Endothelial cell of umbilical vein (primary cell): Measurements from ENCODE around the gene AGMAT. TPM values are rescaled to one million over a fixed set of nuclear protein-coding genes. Genes with fewer than 3 reads are reported as not detected.

Experiments
- BruUV-seq: library from RNA; stranded (reverse); fragments of 400-500 nt; replicated peaks from 2 replicates; lab custom pipeline; 2021; lab: Mats Ljungman, UMichigan
- CTCF ChIA-PET: fragments of 300-600, 350-600 bp; sonication (Branson Sonifier 250); formaldehyde crosslinking; loops from one replicate; lab custom pipeline; 2021; ENCODE audit warnings: antibody characterized with exemption, inconsistent platforms; lab: Charles Lee
- POLR2A ChIA-PET: fragments of 300-600, 350-600 bp; sonication (Branson Sonifier 250); formaldehyde crosslinking; loops from one replicate; lab custom pipeline; 2021; ENCODE audit warnings: antibody characterized with exemption, inconsistent platforms; lab: Charles Lee
- DNase-seq: peaks from one replicate; pipeline ENCODE4 v3.0.0-alpha.2; 2011; ENCODE audit warnings: low read depth, low spot score
- FAIRE-seq: peaks from 2 replicates; lab custom pipeline; 2011; peaks lifted over from hg19 to GRCh38; lab: Jason Lieb, UNC
- H2AFZ ChIP-seq: 2 replicates; pipeline ENCODE4 v1.6.0; 2012; ENCODE audit warnings: low read depth, low read length, control low read depth, inconsistent platforms
- H3K27ac ChIP-seq: 2 replicates; pipeline ENCODE4 v1.5.1; 2011; ENCODE audit warnings: low read depth, mild to moderate bottlenecking, control low read depth, low read length, moderate library complexity; ENCODE audit not compliant: insufficient read depth
- H3K27me3 ChIP-seq, 2 experiments: 2 replicates each; pipeline versions ENCODE4 v1.6.0 to v1.6.1; 2011; ENCODE audit warnings: low read length in 2 of 2, mixed read lengths in 1 of 2; ENCODE audit not compliant: control insufficient read depth in 2 of 2, insufficient read depth in 2 of 2
- H3K36me3 ChIP-seq, 2 experiments: 2 replicates in 1 of 2; 3 replicates in 1 of 2; pipeline ENCODE4 v1.5.1; 2011; ENCODE audit warnings: low read length in 2 of 2, mild to moderate bottlenecking in 1 of 2, moderate library complexity in 1 of 2; ENCODE audit not compliant: control insufficient read depth in 2 of 2, insufficient read depth in 2 of 2; ENCODE audit errors: extremely low read depth in 1 of 2
- H3K4me1 ChIP-seq: 3 replicates; pipeline ENCODE4 v1.5.1; 2011; ENCODE audit warnings: mild to moderate bottlenecking, low read length; ENCODE audit not compliant: control insufficient read depth, insufficient read depth; ENCODE audit errors: extremely low read depth
- H3K4me2 ChIP-seq: 2 replicates; pipeline ENCODE4 v1.6.1; 2011; ENCODE audit warnings: low read length, control low read depth, mixed read lengths; ENCODE audit not compliant: insufficient read depth
- H3K4me3 ChIP-seq, 3 experiments: fragments of 200-600 bp in 1 of 3; sonication (generic), shearing (Covaris generic) in 1 of 3; replicated peaks in 1 of 3; 2 replicates each; pipeline ENCODE4 v1.5.1; 2011 to 2016; ENCODE audit warnings: control low read depth in 3 of 3, low read length in 3 of 3, mild to moderate bottlenecking in 2 of 3, inconsistent platforms in 1 of 3, low read depth in 1 of 3, moderate library complexity in 1 of 3; ENCODE audit not compliant: insufficient read depth in 1 of 3
- H3K79me2 ChIP-seq: 2 replicates; pipeline ENCODE4 v1.6.0; 2012; ENCODE audit warnings: low read length, inconsistent platforms; ENCODE audit not compliant: control insufficient read depth, insufficient read depth
- H3K9ac ChIP-seq: replicated peaks from 2 replicates; pipeline ENCODE3; 2011; ENCODE audit warnings: low read length, control low read depth; ENCODE audit not compliant: insufficient read depth; ENCODE audit errors: extremely low read depth
- H3K9me1 ChIP-seq: replicated peaks from 3 replicates; pipeline ENCODE4 v1.6.0; 2011; ENCODE audit warnings: mild to moderate bottlenecking, low read length; ENCODE audit not compliant: control insufficient read depth, insufficient read depth; ENCODE audit errors: extremely low read depth
- H3K9me3 ChIP-seq: replicated peaks from 2 replicates; pipeline ENCODE4 v1.5.1; 2012; ENCODE audit warnings: low read length, inconsistent platforms; ENCODE audit not compliant: control insufficient read depth, insufficient read depth
- H4K20me1 ChIP-seq: replicated peaks from 2 replicates; pipeline ENCODE3; 2011; ENCODE audit warnings: mild to moderate bottlenecking, low read length; ENCODE audit not compliant: control insufficient read depth, insufficient read depth; ENCODE audit errors: extremely low read depth
- EZH2 ChIP-seq: IDR thresholded peaks from 2 replicates; pipeline ENCODE4 v1.6.1; 2012; ENCODE audit warnings: borderline replicate concordance, low read depth, mild to moderate bottlenecking, moderate library complexity, low read length, inconsistent platforms; ENCODE audit not compliant: severe bottlenecking
- FOS ChIP-seq: IDR thresholded peaks from 2 replicates; pipeline ENCODE4 v1.6.1; 2011; ENCODE audit warnings: mild to moderate bottlenecking, low read length, moderate library complexity, borderline replicate concordance; ENCODE audit not compliant: insufficient read depth
- GATA2 ChIP-seq: IDR thresholded peaks from 2 replicates; pipeline ENCODE4 v1.7.0; 2011; ENCODE audit warnings: low read depth, mild to moderate bottlenecking, moderate library complexity, mixed read lengths, low read length; ENCODE audit not compliant: insufficient read length, insufficient read depth
- JUN ChIP-seq: IDR thresholded peaks from 2 replicates; pipeline ENCODE4 v1.6.1; 2011; ENCODE audit warnings: borderline replicate concordance, low read depth; ENCODE audit not compliant: insufficient read length, insufficient read depth
- MYC ChIP-seq: IDR thresholded peaks from one replicate; pipeline ENCODE4 v1.6.1; 2011; ENCODE audit warnings: mild to moderate bottlenecking, low read depth, low read length
- POLR2A ChIP-seq: IDR thresholded peaks from 2 replicates; pipeline ENCODE4 v1.6.1; 2012; ENCODE audit warnings: low read depth, mild to moderate bottlenecking, control low read depth, low read length
- POLR2AphosphoS5 ChIP-seq: IDR thresholded peaks from 2 replicates; pipeline ENCODE4 v1.6.1; 2012; ENCODE audit warnings: low read depth, mild to moderate bottlenecking, control low read depth, low read length, moderate library complexity; ENCODE audit not compliant: insufficient read depth
- dilution Hi-C: fragments of 300-500 bp; cut with MboI; formaldehyde crosslinking; loops from one replicate; pipeline ENCODE4 v1.15.0; 2019; ENCODE audit warnings: low sequenced_read_pairs; ENCODE audit not compliant: extremely low pct_ligation_motif_present
- intact Hi-C: fragments of 100-400 bp; cut with micrococcal nuclease; formaldehyde crosslinking; loops from one replicate; pipeline ENCODE4 v1.10.0; 2022
- polyA plus RNA-seq, 4 experiments: library from polyadenylated mRNA; depleted of rRNA in 3 of 4; stranded (reverse) in 3 of 4; unstranded in 1 of 4; fragments of >200 nt; gene quantifications; 2 replicates each; pipeline versions ENCODE4 v1.2.1 to v1.2.3, GENCODE V29; 2011 to 2012; ENCODE audit warnings: missing spikeins in 1 of 4
- total RNA-seq: library from RNA; stranded (reverse); gene quantifications from 2 replicates; pipeline ENCODE4 v1.2.3, GENCODE V29; 2021
- TF ChIP-seq, protein P1 (sequence below), 2 donors: IDR thresholded peaks; 1 replicate in 1 of 2; 2 replicates in 1 of 2; pipeline ENCODE4 v1.5.1; 2011; ENCODE audit warnings: low read length in 2 of 2, mild to moderate bottlenecking in 2 of 2, moderate library complexity in 2 of 2, control low read depth in 1 of 2, inconsistent platforms in 1 of 2, low read depth in 1 of 2; ENCODE audit not compliant: insufficient read depth in 1 of 2; ENCODE audit errors: extremely low read depth in 1 of 2
- TF ChIP-seq, protein P2 (sequence below): IDR thresholded peaks from 2 replicates; pipeline ENCODE4 v1.6.1; 2011; ENCODE audit not compliant: insufficient read depth, insufficient read length

Gene AGMAT
- total and polyA plus RNA-seq, 2 donors (not counting 3 experiments of a cell fraction or from before 2014, with no cell fraction given) = 0.39 to 1.9 TPM

GRCh38 chr1:15542388-15543250, 42.2 kb downstream of the AGMAT start:
- POLR2A ChIA-PET = no interaction called here
- BruUV-seq = no TSS peak
- intact Hi-C loops (no loop called here), dilution Hi-C loops (no loop called here)
- no peak for FAIRE-seq
- Histone ChIP-seq H3K27me3 (no peaks in the 10 kb centered on the region), H3K4me2 (no peak overlapping the region), H3K4me3 (no peak overlapping the region), H4K20me1 (no peaks in the 10 kb centered on the region), H2AFZ (no peak overlapping the region), H3K9me1 (no peaks in the 10 kb centered on the region), H3K9ac (no peak overlapping the region), H3K9me3 (no peaks in the 10 kb centered on the region), H3K36me3 (peaks cover 5 to 15% of the 10 kb centered on the region in 2 experiments), H3K27ac (no peak overlapping the region), H3K4me1 (no peaks in the 10 kb centered on the region), H3K79me2 (no peaks in the 10 kb centered on the region)
- no peak for DNase-seq
- TF ChIP-seq, protein P1, sequence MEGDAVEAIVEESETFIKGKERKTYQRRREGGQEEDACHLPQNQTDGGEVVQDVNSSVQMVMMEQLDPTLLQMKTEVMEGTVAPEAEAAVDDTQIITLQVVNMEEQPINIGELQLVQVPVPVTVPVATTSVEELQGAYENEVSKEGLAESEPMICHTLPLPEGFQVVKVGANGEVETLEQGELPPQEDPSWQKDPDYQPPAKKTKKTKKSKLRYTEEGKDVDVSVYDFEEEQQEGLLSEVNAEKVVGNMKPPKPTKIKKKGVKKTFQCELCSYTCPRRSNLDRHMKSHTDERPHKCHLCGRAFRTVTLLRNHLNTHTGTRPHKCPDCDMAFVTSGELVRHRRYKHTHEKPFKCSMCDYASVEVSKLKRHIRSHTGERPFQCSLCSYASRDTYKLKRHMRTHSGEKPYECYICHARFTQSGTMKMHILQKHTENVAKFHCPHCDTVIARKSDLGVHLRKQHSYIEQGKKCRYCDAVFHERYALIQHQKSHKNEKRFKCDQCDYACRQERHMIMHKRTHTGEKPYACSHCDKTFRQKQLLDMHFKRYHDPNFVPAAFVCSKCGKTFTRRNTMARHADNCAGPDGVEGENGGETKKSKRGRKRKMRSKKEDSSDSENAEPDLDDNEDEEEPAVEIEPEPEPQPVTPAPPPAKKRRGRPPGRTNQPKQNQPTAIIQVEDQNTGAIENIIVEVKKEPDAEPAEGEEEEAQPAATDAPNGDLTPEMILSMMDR (IDR thresholded peaks at IDR 0.05; ENCODE audit: extremely low read depth in 1 of 2, insufficient read depth in 1 of 2, low read depth in 1 of 2, low read length in 2 of 2) = no peak
- TF ChIP-seq FOS (no peak), EZH2 (no peak), POLR2A (no peak), POLR2AphosphoS5 (no peak), JUN (no peak), MYC (no peak), GATA2 (no peak)
- TF ChIP-seq, protein P2, sequence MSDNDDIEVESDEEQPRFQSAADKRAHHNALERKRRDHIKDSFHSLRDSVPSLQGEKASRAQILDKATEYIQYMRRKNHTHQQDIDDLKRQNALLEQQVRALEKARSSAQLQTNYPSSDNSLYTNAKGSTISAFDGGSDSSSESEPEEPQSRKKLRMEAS = no peak
- CTCF ChIA-PET = no interaction called here
